Vagina (tissue), 2 donors: ENCODE measurements around the gene DCLK2.

ENCODE experiments used
- CTCF ChIP-seq, 3 experiments: fragments of 450-650 bp in 2 of 3; fragments of 200-600 bp in 1 of 3; sonication (generic) in 1 of 3; IDR thresholded peaks; one replicate each; pipeline ENCODE4 v1.5.1; 2017 to 2019; ENCODE audit warnings: antibody characterized with exemption in 3 of 3, mild to moderate bottlenecking in 2 of 3, moderate library complexity in 2 of 3
- POLR2A ChIP-seq, 2 donors: fragments of 450-650 bp; IDR thresholded peaks; one replicate each; pipeline ENCODE4 v1.6.1; 2017; ENCODE audit warnings: antibody characterized with exemption in 2 of 2, mild to moderate bottlenecking in 2 of 2, moderate library complexity in 2 of 2

- no peak for TF ChIP-seq CTCF (IDR thresholded peaks at IDR 0.05)
- TF ChIP-seq POLR2A (IDR thresholded peaks at IDR 0.05), result no peak
Observed at GRCh38 chr4:150061086-150061776, 17.0 kb upstream of the DCLK2 start.
